NCI-H1694 (cell line): ENCODE measurements around the gene HSF5.
"Not testable (repeated sequence)": the region's sequence is repeated elsewhere in the genome, so short reads cannot be mapped to it uniquely, and the experiment has no call there.

Experiments used
- DNase-seq: peaks from one replicate; lab custom pipeline; 2025; lab: John Stamatoyannopoulos, UW

The HSF5 gene

DNA sequence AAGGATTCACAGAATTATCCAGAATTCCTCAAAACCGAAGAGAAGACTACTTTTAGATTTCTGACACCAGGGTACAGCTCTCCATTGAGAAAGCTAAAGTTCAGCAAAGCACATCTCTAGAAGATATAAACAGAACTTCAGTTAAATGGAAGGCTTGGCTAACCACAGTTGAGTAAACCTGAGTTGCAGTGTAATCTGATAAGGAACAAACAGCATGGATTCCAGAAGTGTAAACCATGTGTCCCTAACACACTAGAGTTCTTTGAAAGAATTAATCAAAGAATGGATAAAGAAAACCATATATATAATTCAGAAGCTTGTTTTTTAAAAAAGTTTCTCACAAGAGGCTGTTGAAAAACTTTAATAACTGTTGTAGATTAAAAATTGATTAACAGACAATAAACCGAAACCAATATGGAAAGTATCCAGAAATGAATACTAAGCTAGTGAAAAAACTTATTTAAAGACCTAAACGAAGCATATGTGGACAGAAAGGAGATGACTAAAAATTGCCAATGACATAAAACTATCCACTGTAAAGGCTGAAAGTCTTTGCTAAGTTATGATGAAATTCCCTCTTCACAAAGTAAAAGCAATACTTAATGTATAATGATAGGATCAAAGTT is 75.1 kb downstream of the HSF5 start:
- DNase-seq: no peak

DNA sequence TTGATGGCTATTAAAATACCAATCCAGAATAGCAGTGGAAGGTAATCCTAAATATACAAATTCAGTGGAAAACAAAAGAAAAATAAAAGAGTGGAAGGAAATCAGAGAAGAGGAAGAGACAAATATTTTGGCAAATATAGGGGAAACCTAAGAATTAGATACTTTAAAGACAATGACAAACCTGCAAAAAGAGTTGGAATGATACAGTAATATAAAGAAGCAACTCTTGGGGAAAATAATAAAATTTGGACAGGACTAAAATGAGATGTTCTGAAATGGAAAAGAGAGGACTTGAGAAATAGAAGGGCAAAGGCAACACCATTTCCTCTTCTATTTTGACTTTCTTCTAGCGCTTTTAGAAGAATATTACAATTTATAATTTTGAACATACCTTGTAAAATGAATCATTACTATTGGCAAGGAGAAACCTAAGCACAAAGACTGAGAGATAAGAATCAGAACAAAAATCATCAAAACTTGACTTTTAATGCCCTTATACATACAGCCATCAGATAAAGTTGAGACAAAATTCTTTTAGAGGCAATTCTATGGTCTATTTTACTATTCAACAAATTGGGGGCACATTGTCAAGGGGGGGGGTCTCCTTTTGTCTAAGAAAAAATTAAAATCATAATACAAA is 76.0 kb downstream of the HSF5 start:
- no peak for DNase-seq

DNA sequence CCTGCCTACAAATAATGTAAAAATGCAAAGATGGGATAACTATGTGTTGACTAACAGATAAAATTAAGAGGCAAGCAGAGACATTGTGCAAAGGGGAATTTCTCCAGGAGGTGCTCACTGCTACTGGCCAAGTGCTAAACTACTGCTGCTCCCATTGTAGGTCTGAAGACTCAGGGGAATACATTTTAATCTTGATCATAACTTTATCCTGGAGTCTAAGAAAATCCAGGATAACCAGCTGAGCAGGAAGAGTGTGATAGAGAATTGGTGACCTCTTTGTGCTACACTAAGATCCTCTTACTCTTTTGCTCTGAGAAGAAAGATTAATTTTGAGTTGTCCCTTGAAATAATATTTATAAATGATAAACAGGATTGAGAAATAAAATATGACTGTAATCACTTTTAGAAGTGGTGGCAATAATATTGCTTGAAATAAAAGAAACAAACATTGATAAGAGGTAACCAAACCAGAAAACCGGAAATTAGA is 76.8 kb downstream of the HSF5 start:
- no peak for DNase-seq

DNA sequence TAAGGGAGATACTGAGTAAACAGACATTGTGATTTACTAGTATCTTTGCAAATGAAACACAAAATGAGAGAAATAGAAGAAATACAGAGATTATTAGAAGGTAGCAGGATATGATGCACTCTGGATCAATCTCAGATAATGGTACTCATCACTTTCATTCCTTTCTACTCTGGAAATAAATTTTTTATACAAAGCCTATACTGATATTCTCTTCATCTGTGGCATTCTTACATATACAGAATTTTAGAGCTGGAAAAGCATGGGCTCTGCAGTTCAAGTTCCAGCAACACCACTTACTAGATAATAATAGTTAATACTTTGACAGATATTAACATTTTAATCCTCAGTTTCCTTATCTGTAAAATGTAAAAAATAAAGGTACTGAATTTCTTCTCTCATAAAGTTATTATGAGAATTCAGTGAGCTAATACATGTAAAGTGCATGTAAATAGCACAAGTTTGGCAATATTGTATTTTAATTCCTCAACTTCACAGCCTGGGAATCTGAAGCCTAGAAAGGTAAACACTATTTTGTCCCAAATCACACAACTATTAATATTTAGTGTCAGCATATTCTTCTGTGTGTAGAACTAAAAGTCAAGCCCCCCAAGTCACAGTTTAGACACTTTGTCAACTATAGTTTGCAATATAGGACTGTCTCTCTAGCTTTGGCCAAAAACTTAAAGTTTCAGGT is 77.3 kb downstream of the HSF5 start:
- DNase-seq: no peak

DNA sequence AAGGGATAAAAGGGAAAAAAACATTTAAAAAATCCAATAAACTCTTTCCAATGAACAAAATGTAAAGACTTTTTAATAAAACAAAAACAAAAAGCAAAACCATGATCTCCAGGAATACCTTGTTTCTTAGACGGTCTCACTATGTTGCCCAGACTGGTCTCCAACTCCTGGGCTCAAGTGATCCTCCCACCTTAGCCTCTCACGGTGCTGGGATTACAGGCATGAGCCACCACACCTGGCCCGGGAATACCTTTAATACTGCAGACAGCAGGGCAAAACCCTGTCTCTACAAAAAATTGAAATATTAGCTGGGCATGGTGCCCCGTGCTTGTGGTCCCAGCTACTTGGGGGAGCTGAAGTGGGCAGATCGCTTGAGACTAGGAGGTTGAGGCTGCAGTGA is 78.8 kb downstream of the HSF5 start:
- no peak for DNase-seq

DNA sequence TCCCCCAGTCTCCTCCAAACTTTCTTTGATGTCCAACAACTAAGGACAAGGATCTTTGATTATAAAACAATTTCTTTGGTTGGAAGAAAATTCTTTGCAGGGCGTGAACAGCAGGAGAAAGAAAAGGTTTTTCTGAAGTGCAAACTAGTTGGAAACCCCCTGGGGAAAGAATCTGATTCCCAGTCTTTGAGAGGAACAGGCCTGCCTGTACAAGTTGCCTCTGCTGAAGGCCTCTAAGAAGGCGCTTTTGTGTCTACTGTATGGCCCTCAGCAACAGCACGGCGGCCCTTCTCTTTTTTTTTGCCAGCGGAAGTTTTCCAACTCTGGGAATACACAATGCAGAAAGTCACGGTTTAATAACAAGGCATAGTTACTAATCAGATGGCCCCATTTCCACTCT is 84.9 kb downstream of the HSF5 start:
- DNase-seq: no peak

DNA sequence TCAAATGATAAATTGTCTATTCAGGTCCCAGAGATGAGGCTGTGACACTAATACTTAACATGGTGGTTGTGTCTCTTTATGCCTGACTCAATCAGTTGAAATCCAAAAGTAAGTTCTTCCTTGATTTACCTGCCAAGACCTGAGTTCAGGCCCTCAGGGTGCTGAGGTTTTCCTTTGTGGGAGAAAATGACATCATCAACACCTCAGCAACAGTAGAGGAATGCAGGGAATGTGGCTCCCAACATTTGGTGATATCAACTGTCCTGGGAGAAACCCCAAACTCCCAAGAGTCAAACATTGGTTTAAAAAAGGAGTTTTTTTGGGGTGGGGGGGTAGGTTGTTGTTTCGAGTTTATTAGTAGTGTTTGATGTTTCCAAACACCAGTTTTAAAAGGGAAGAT is 85.5 kb downstream of the HSF5 start:
- no peak for DNase-seq

DNA sequence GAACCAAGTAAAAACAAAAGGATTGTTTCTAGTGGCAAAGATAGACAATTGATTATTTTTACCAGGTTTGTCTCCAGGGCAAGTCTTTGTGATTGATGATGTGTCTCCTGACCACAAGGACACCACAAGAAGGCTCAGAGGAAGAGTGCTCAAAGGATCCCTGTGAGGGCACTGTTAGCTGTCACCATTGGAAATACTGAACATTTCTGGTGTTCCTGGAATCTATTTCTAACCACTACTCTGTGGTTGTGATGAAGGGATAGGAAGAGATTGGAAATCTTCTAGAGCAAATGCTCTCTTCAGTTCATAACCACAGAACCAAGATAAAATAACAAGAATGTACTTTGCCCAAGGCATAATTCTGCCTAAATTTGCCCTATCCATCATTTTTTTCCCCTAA is 86.2 kb downstream of the HSF5 start:
- no peak for DNase-seq

DNA sequence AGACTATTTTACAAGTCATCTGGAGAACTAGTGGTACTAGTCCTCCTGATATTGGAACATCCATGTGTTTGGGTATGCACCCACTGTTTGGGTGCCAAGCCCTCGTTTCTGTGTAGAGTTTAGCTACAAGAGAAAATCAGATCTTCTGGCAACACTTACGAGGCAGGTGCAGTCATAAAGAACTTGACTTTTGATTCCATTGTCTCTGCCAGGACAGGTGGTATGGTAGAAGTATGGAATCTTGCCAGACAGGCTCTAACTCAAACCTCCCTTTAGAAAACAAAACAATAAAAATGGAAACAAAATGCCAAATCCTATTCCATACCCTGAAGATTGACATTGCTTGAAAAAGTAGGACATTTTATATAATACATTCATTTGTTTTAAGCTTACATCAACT is 86.9 kb downstream of the HSF5 start:
- no peak for DNase-seq

DNA sequence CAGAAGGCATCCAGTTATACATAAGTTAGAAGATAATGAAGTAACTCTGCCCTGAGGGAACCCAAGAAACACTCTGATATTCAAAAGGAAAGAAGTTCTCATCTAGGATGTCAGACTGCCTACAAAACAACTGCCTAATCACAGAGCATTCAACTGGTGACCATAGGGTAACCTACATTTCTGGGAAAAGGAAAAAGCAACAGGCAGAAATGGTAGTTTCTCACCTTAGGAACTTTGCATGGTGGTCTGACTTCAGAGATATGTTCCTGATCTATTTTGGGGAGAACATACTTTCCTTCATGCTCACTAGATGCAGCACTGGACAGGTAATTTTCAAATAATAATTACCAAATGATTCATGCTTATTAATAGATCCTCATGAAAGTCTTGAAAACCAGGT is 87.4 kb downstream of the HSF5 start:
- no peak for DNase-seq

DNA sequence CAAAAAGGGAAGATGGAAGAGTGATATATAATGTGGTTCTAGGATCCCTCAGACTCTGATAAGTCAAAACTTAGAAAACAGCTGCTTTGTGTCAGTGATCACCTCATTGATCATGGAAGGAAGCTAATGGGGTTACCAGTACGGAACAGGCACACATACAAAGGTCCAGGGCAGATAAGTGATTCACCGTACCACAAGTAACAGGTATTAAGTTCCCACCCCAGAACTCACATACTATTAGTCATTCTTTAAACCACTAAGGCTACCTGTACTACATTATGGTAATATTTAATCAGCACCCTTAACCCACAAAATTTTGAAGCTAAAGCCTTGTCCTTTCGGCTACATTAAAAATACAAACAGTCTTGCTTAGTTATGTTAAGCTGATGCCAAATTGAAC is 88.2 kb downstream of the HSF5 start:
- no peak for DNase-seq

DNA sequence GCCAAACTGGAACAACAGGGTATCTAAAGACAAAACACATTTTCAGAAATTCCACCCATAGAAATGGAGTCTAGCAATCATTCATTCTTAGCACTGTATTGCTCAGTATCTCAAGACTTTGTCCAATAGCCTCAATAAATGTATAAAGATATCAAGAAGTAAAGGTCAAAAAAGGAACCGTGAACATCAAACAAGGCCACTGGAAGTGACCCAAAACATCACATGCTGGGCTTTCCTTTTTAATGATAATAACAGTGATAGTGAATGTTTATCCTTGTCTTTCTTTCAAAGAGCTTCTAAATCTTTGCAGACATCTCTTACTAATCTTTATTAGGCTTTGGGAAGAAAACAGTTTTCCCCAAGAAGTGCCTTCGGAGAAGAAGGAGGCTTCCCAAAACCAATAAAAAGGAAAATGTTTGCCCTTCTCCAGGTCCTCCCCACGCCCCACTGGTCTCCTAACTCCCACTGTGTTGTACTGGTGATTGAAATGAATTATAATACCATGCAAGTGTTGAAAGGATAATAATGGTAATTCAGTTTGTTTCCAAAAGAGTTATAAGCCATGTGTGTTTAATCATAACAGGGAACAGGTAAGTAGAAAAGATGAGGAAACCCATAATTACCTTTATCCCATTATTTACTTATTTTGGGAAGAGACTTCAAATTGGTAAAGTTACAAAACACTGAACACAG is 89.5 kb downstream of the HSF5 start:
- no peak for DNase-seq

DNA sequence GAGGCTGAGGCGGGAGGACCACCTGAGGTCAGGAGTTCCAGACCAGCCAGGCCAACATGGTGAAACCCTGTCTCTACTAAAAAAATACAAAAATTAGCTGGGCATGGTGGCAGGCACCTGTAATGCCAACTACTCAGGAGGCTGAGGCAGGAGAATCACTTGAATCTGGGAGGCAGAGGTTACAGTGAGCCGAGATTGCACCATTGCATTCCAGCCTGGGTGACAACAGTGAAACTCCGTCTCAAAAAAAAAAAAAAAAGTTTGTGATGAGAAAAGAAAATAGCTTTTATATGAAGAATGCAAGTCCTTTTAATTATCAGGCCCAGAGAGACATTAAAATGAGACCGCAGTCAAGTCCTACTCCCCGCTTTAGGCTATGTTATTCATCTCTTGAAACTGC is 90.8 kb downstream of the HSF5 start:
- not testable (repeated sequence) for DNase-seq

DNA sequence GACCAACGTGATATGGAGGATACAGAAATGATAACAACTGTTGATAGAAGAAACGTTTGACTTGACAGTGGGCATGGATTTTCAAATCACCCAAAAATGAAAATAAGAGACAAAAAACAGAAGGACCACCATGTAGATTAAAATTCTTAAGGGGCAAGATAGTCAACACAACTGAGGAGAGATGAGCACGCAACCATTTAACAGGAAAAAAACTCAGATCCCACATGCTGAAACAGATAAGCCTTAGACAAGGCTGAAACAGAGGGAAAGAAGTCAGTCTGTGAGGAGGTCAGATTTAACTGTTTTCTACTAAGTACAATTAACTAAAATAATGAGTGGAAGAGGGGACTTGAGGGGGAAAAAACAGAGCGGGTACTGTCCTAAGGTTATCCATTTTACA is 92.0 kb downstream of the HSF5 start:
- DNase-seq: no peak

DNA sequence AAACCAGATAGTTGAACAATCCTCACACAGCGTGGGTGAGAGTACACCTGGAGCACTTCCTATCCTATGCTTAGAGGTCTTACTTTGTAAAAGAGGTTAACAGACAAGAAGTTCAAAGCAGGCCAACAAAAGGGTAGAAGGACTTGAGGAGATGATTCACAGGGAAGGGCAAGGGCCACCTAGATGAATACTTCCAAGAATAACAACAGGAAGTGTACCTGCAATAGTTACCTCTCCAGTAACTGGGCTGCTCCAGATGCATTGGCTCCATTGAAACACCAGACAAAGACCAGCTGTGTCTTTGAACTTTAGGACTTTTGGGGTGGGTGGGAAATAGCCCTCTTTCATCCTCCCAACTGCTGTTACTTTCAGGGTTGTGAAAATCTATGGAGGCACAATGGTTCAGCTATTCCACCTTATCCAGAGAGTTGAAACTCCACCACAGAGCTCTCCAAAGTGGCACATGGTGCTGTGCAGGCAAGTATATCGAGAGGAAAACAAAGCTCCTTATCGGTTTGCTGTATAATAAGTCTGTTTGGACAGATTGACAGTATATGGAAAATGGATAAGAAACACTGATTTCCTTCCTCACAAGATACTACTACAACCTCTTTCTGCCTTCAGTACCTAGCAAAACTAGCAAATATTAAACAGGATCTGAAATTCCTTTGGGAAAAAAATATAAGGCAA is 93.5 kb downstream of the HSF5 start:
- DNase-seq: no peak

DNA sequence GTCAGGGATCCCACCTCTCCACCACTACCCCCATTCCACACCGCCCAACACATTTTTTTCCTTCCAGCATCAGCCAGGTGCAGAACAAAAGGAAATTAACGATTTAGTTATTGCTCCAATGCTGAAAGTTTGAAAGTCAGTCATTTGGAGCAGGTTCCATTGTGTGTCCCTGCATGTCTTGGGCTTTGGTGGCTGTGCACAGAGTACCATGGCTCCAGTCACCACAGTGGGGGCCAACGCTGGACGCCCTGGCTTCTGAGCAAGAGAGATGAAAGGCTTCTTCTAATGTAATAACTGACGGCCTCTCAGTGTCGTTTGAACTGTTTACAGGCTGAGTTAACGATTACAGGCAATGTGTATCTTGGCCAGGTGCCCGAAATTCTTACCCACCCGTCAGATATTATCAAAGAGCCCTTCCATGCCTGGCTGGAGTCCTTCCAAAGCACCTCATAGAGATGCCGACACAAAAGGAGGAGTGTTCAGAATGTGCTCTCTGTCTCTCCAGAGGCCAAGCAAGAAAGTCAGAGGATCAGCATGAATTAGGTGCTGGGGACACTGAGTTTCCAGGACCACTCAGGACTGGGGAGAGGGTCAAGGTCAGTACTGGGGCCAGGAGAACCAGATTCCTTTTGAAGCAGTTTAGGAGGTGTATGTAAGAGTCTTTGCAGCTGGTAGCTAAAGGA is 96.8 kb downstream of the HSF5 start:
- peak; percentile 24 for DNase-seq

DNA sequence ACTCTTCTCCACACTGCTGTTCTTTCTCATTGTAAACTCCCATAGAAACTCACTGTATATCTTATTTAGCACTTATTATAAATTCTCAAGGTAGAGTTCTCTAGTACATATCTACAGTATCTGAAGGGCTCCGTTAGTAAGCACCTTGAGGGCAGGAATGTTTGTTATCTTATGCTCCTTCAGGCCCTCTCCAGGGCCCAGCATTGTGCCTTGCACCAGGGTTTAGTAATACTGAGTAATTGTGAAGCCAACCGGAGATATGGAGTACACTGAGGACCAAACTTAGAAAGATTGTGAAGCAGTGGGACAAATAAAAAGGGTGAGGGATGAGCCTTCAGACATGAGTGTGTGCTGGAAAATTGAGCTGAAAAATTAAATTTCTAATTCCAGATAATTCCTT is 97.3 kb downstream of the HSF5 start:
- DNase-seq: no peak

DNA sequence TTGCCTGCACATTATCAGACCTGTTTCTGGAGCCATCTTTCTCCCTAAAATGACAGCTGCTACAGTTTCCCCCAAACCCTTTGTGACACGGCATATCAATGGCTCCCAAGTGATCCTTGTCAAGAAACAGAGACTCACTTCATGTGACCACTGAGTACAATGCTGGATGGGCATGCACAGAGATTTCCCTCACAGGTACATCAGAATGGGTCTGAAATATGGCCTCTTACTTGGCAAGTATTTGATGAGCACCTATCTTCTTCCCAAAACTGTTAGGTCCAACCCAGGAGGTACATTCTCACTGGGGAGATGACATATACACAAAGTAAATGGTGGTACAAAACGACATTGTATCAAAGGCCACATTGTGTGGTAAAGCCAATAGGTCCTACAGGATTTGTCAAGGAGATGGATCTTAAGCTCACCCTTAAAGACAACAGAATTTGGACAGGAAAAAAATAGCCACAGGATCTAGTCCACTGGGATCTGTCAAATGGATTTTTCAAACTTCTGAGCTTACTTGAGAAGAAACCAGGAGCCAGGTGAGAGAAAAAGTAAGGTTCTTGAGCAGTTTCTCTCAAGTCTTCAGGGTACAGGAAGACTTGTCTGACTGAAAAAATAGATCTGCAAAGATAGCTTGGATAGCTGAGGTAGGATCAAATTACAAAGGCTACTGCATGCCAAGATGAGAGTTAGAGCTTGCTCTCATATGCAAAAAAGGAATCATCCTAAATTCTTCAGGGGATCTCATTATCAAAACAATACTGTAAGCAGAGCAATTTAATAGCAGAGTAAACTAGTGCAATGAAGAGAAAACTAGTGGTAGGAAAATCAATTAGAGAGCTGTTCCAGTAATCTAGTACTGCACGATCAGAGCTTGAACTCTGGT is 99.7 kb downstream of the HSF5 start:
- no peak for DNase-seq

DNA sequence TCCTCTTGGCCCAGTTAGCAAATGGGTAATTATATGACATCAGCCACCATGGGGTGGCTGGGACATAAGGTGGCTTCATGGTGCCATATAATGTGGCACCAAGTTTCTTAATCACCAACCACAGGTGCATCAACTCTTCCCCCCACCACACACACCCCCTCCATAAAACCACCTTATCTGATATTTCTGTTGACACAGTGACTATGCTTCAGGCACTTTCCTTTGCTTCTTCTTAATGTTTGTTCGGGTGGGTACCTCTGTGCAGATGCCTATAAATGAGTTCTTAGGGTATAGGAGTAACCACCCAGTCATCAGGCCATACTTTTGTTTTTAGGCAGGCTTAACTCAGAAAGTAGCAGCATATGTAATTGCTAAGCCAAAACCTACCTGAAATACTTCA is 100.4 kb downstream of the HSF5 start:
- no peak for DNase-seq

DNA sequence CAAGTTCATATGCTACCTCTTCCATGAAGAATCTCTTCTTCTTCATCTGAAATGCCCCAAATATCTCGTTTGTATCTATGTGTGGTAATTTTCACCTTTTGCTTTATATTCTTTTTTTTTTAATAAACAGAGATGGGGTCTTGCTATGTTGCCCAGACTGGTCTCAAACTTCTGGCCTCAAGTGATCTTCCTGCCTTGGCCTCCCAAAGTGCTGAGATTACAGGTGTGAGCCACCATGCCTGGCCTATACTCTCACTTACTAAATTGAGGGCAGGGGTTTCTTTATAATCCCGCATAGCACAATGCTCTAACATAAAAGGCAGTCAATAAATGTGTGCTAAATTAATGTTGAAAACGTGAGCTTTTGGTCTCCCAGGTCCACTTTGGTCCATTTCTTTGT is 101.5 kb downstream of the HSF5 start:
- no peak for DNase-seq
